Esophagus squamous epithelium (tissue), 5 donors: ENCODE data around the gene ITGA11. TPM values are rescaled to one million over a fixed set of nuclear protein-coding genes. Genes with fewer than 3 reads are reported as not detected.
A peak's percentile ranks its signal among the peaks of the same experiment; 100 is the strongest.

Experiments used
- DNase-seq: peaks from one replicate; lab custom pipeline; 2025; lab: John Stamatoyannopoulos, UW
- H3K27ac ChIP-seq, 4 donors: fragments of 200-600 bp; sonication (generic); one replicate each; pipeline ENCODE4 v1.5.1; 2016 to 2019; ENCODE audit warnings: mild to moderate bottlenecking in 1 of 4
- H3K27me3 ChIP-seq, 4 donors: fragments of 200-600 bp; sonication (generic); 1 replicate in 3 of 4; 2 replicates in 1 of 4; pipeline versions ENCODE4 v1.5.1 to v1.6.0; 2017 to 2021; ENCODE audit warnings: antibody characterized with exemption in 1 of 4
- H3K36me3 ChIP-seq, 3 donors: fragments of 200-600 bp; sonication (generic); one replicate each; pipeline ENCODE4 v1.5.1; 2016 to 2019
- H3K4me1 ChIP-seq, 3 donors: fragments of 200-600 bp; sonication (generic); one replicate each; pipeline ENCODE4 v1.5.1; 2017 to 2019
- H3K4me3 ChIP-seq, 4 donors: fragments of 200-600 bp; sonication (generic); 1 replicate in 3 of 4; 2 replicates in 1 of 4; pipeline ENCODE4 v1.5.1; 2016 to 2019; ENCODE audit warnings: mild to moderate bottlenecking in 2 of 4, moderate library complexity in 1 of 4
- H3K9me3 ChIP-seq, 3 donors: fragments of 200-600 bp; sonication (generic); one replicate each; pipeline ENCODE4 v1.5.1; 2016 to 2019
- POLR2A ChIP-seq, 4 donors: fragments of 450-650 bp; IDR thresholded peaks; one replicate each; pipeline ENCODE4 v1.6.1; 2017; ENCODE audit warnings: antibody characterized with exemption in 4 of 4, mild to moderate bottlenecking in 4 of 4, moderate library complexity in 3 of 4
- WGBS, 2 donors: methylation state at CpG; one replicate each; pipeline ENCODE4 v1.1.5; 2018; 5-methylcytosine and 5-hydroxymethylcytosine counted together
- intact Hi-C: fragments of 100-400 bp; cut with DNase I; formaldehyde crosslinking; loops from one replicate; pipeline ENCODE4 v1.15.0; 2022
- total RNA-seq, 4 donors: library from RNA; depleted of rRNA; stranded (reverse); fragments of >200 nt; gene quantifications; one replicate each; pipeline ENCODE4 v1.1.0, GENCODE V29; 2016
- TF ChIP-seq, protein P1 (sequence below), 6 experiments: fragments of 450-650 bp in 4 of 6; fragments of 200-600 bp in 2 of 6; sonication (generic) in 2 of 6; IDR thresholded peaks; one replicate each; pipeline ENCODE4 v1.5.1; 2016 to 2019; ENCODE audit warnings: antibody characterized with exemption in 6 of 6, mild to moderate bottlenecking in 4 of 6, moderate library complexity in 4 of 6
- donor health status: DM: yes; HTN: yes; CAD: no.

The ITGA11 gene
- total RNA-seq, 4 donors from 2014 or later: 0.19 to 2.9 (median 0.81) TPM

GRCh38 chr15:68367226-68367625, 64.7 kb downstream of the ITGA11 start:
- no peak for DNase-seq
- intact Hi-C loops: no loop called here
- no peaks in the 10 kb centered on the region for H3K9me3 ChIP-seq
- H3K4me3 ChIP-seq: no peak overlapping the region
- no peak overlapping the region for H3K27ac ChIP-seq
- H3K36me3 ChIP-seq: no peaks in the 10 kb centered on the region
- peaks cover 0 to 6% (median 0%) of the 10 kb centered on the region in 4 donors for H3K27me3 ChIP-seq
- no peak for TF ChIP-seq POLR2A (IDR thresholded peaks at IDR 0.05)
- TF ChIP-seq, protein P1, sequence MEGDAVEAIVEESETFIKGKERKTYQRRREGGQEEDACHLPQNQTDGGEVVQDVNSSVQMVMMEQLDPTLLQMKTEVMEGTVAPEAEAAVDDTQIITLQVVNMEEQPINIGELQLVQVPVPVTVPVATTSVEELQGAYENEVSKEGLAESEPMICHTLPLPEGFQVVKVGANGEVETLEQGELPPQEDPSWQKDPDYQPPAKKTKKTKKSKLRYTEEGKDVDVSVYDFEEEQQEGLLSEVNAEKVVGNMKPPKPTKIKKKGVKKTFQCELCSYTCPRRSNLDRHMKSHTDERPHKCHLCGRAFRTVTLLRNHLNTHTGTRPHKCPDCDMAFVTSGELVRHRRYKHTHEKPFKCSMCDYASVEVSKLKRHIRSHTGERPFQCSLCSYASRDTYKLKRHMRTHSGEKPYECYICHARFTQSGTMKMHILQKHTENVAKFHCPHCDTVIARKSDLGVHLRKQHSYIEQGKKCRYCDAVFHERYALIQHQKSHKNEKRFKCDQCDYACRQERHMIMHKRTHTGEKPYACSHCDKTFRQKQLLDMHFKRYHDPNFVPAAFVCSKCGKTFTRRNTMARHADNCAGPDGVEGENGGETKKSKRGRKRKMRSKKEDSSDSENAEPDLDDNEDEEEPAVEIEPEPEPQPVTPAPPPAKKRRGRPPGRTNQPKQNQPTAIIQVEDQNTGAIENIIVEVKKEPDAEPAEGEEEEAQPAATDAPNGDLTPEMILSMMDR (IDR thresholded peaks at IDR 0.05): no peak
- 65 to 72% methylated on average over 4 of the region's 4 CpGs for WGBS, 2 donors
- H3K4me1 ChIP-seq: peaks cover 0 to 47% (median 14%) of the 10 kb centered on the region in 3 donors

DNA sequence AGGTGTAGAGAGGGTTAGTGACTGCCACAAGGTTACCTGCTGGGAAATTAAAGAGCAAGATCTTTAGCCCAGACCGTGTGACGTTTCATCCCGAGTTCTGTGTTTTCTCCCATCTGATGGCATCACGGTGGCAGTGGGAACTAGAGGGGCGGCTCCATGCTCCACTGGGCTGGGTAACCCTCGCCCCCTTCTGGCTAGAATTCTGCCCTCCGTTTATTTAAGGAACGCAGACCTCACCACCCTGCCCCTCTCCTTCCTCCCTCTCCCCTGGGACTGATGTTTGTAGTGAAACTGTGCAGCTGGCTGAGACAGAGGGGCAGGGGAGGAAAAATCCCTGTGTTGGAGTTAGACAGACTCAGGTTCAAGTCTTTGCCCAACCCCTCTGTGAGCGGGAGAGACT, 65.6 kb downstream of the ITGA11 start:
- Histone ChIP-seq H3K27me3 (peaks cover 0 to 6% (median 0%) of the 10 kb centered on the region in 4 donors), H3K36me3 (no peaks in the 10 kb centered on the region), H3K27ac (peak overlapping the region in 1 of 4 donors; percentile 22), H3K4me1 (peaks cover 0 to 47% (median 14%) of the 10 kb centered on the region in 3 donors), H3K4me3 (no peak overlapping the region), H3K9me3 (no peaks in the 10 kb centered on the region)
- no peak for DNase-seq
- TF ChIP-seq POLR2A (IDR thresholded peaks at IDR 0.05): no peak
- TF ChIP-seq, protein P1 (IDR thresholded peaks at IDR 0.05): no peak
- intact Hi-C loops: no loop called here
- WGBS, 2 donors: 64 to 71% methylated on average over 9 of the region's 9 CpGs

- H3K4me3 ChIP-seq: no peak overlapping the region
- 72 to 80% methylated on average over 2 to 4 of the region's 6 CpGs for WGBS, 2 donors
- no peaks in the 10 kb centered on the region for H3K36me3 ChIP-seq
- intact Hi-C loops: no loop called here
- TF ChIP-seq, protein P1 (IDR thresholded peaks at IDR 0.05): no peak
- TF ChIP-seq POLR2A (IDR thresholded peaks at IDR 0.05): no peak
- H3K4me1 ChIP-seq: peaks cover 0 to 47% (median 14%) of the 10 kb centered on the region in 3 donors
- peaks cover 0 to 6% (median 0%) of the 10 kb centered on the region in 4 donors for H3K27me3 ChIP-seq
- no peak for DNase-seq
- H3K9me3 ChIP-seq: no peaks in the 10 kb centered on the region
- H3K27ac ChIP-seq: peak overlapping the region in 2 of 4 donors; percentile 17 to 39
Measured at GRCh38 chr15:68365770-68366169, 66.2 kb downstream of the ITGA11 start.

- peaks cover 0 to 47% (median 14%) of the 10 kb centered on the region in 3 donors for H3K4me1 ChIP-seq
- no peak overlapping the region for H3K4me3 ChIP-seq
- H3K27me3 ChIP-seq: peaks cover 0 to 6% (median 0%) of the 10 kb centered on the region in 4 donors
- H3K27ac ChIP-seq: peak overlapping the region in 3 of 4 donors; percentile 17 to 70 (median 49)
- no peaks in the 10 kb centered on the region for H3K36me3 ChIP-seq
- no peaks in the 10 kb centered on the region for H3K9me3 ChIP-seq
- DNase-seq: no peak
- WGBS, 2 donors: 61 to 73% methylated on average over 6 to 7 of the region's 7 CpGs
- intact Hi-C loops: no loop called here
- TF ChIP-seq, protein P1 (IDR thresholded peaks at IDR 0.05): no peak
- no peak for TF ChIP-seq POLR2A (IDR thresholded peaks at IDR 0.05)
Measured at GRCh38 chr15:68365140-68365745, 66.7 kb downstream of the ITGA11 start.

DNA sequence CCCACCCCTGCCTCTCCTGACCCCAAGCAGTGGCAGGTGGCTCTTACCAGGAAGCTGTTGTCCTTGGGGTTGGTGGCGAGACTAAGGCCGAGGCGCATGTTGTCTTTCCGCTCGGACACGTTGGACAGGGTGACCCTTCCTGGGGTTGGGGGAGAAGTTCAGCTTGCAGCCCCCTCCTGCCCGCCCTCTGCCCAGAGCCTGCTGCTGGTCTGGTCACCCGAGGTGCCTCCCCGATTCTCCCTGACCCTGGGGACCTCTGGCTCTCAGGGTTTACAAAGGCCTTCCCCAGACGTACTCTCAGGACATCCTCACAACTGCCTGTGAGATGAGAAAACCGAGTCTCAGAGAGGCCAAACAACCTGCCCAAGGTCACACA, 67.3 kb downstream of the ITGA11 start:
- Histone ChIP-seq H3K4me3 (no peak overlapping the region), H3K27ac (peak overlapping the region in 2 of 4 donors; percentile 49 to 70), H3K36me3 (no peaks in the 10 kb centered on the region), H3K27me3 (peaks cover 0 to 6% (median 0%) of the 10 kb centered on the region in 4 donors), H3K9me3 (no peaks in the 10 kb centered on the region), H3K4me1 (peaks cover 0 to 47% (median 14%) of the 10 kb centered on the region in 3 donors)
- DNase-seq: no peak
- intact Hi-C loops: no loop called here
- WGBS, 2 donors: 60 to 85% methylated on average over 2 to 5 of the region's 11 CpGs
- TF ChIP-seq, protein P1 (IDR thresholded peaks at IDR 0.05): no peak
- no peak for TF ChIP-seq POLR2A (IDR thresholded peaks at IDR 0.05)
